Calu3 (cell line): ENCODE measurements around the gene ATP11C. TPM values are rescaled to one million over a fixed set of nuclear protein-coding genes. Genes with fewer than 3 reads are reported as not detected.

Experiments
- BruUV-seq: library from RNA; stranded (reverse); fragments of 400-500 nt; replicated peaks from 2 replicates; lab custom pipeline; 2021; lab: Mats Ljungman, UMichigan
- CTCF ChIA-PET: fragments of 300-600 bp; sonication (Branson Sonifier 250); formaldehyde crosslinking; loops from one replicate; lab custom pipeline; 2022; ENCODE audit warnings: antibody characterized with exemption; lab: Charles Lee
- DNase-seq: peaks from one replicate; pipeline ENCODE4 v3.0.0; 2022
- H3K27ac Mint-ChIP-seq: one replicate; pipeline ENCODE4 v1.8.0; 2022; ENCODE audit warnings: mixed read lengths; ENCODE audit not compliant: unreplicated experiment
- H3K27me3 Mint-ChIP-seq: one replicate; pipeline ENCODE4 v1.8.0; 2022; ENCODE audit warnings: mixed read lengths; ENCODE audit not compliant: unreplicated experiment
- H3K36me3 Mint-ChIP-seq: one replicate; pipeline ENCODE4 v1.8.0; 2022; ENCODE audit warnings: mild to moderate bottlenecking, moderate library complexity, mixed read lengths; ENCODE audit not compliant: insufficient read depth, unreplicated experiment
- H3K4me1 Mint-ChIP-seq: one replicate; pipeline ENCODE4 v1.8.0; 2022; ENCODE audit warnings: mild to moderate bottlenecking, low read depth, mixed read lengths; ENCODE audit not compliant: unreplicated experiment
- H3K4me3 Mint-ChIP-seq: one replicate; pipeline ENCODE4 v1.8.0; 2022; ENCODE audit warnings: mild to moderate bottlenecking, low read depth, moderate library complexity, mixed read lengths; ENCODE audit not compliant: unreplicated experiment
- H3K9me3 Mint-ChIP-seq: one replicate; pipeline ENCODE4 v1.8.0; 2022; ENCODE audit warnings: low read depth, mixed read lengths; ENCODE audit not compliant: unreplicated experiment
- intact Hi-C: fragments of 100-400 bp; cut with micrococcal nuclease; formaldehyde crosslinking; loops from one replicate; pipeline ENCODE4 v1.10.0; 2022; ENCODE audit not compliant: unreplicated experiment
- total RNA-seq: library from RNA; stranded (reverse); gene quantifications from 2 replicates; pipeline ENCODE4 v1.2.3, GENCODE V29; 2022
- TF ChIP-seq, protein P1 (sequence below): fragments of 200-600 bp; IDR thresholded peaks from one replicate; pipeline ENCODE4 v1.8.0; 2022; ENCODE audit warnings: antibody characterized with exemption; ENCODE audit not compliant: unreplicated experiment

ATP11C gene
- total RNA-seq, 1 experiment from 2014 or later, result 19.7 TPM

DNA sequence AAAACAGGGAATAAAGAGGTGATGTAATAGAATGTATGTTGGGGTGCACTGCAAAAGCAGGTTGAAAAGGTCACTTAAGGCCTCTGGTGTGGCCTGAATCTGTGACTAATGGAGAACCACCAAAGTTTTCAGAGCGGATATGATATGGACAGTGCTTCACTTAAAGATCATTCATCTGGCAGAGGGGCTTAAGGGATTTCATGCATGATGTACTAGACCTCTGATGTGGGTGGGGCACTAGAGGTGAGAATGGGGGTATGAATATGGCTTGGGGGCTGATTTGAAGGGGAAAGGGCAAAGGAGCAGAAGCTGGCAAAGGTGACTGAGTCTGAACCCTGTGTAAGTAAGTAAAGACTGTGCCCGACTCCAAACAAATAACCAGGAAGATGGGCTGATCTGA lies 162.5 kb downstream of the ATP11C start:
- CTCF ChIA-PET, result no interaction called here
- DNase-seq, result no peak
- TF ChIP-seq, protein P1, sequence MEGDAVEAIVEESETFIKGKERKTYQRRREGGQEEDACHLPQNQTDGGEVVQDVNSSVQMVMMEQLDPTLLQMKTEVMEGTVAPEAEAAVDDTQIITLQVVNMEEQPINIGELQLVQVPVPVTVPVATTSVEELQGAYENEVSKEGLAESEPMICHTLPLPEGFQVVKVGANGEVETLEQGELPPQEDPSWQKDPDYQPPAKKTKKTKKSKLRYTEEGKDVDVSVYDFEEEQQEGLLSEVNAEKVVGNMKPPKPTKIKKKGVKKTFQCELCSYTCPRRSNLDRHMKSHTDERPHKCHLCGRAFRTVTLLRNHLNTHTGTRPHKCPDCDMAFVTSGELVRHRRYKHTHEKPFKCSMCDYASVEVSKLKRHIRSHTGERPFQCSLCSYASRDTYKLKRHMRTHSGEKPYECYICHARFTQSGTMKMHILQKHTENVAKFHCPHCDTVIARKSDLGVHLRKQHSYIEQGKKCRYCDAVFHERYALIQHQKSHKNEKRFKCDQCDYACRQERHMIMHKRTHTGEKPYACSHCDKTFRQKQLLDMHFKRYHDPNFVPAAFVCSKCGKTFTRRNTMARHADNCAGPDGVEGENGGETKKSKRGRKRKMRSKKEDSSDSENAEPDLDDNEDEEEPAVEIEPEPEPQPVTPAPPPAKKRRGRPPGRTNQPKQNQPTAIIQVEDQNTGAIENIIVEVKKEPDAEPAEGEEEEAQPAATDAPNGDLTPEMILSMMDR, result no peak
- H3K9me3 Mint-ChIP-seq, result no peaks in the 10 kb centered on the region
- H3K27ac Mint-ChIP-seq, result no peak overlapping the region
- H3K4me3 Mint-ChIP-seq, result no peak overlapping the region
- no peaks in the 10 kb centered on the region for H3K27me3 Mint-ChIP-seq
- BruUV-seq, result no TSS peak
- H3K36me3 Mint-ChIP-seq, result no peaks in the 10 kb centered on the region
- intact Hi-C loops, result no loop called here
- H3K4me1 Mint-ChIP-seq, result no peaks in the 10 kb centered on the region

DNA sequence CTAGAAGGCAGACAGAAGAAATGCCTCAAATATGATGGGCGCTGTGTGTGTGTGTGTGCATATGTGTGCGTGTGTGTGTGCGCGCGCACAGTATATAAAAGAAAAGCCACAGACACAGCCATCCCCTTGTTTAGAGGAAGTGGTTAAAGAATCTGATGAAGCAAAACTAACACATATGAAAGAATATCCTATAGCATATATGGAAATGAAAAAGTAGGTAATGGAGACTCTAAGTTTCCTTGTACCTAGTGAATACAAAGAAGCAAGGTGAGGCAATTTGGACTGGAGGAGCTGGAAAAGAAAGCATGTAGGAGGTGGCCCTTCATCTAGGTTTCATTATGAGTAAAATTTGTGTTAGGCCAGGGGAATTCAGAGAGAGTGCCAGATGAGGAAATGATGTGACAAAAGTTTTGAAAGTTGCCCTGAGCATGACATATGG lies 166.3 kb downstream of the ATP11C start:
- Mint-ChIP-seq H3K27me3 (no peaks in the 10 kb centered on the region), H3K36me3 (no peaks in the 10 kb centered on the region), H3K4me3 (no peak overlapping the region), H3K27ac (no peak overlapping the region), H3K9me3 (no peaks in the 10 kb centered on the region), H3K4me1 (no peaks in the 10 kb centered on the region)
- CTCF ChIA-PET, result no interaction called here
- DNase-seq, result no peak
- BruUV-seq, result no TSS peak
- TF ChIP-seq, protein P1, result no peak
- intact Hi-C loops, result no loop called here

DNA sequence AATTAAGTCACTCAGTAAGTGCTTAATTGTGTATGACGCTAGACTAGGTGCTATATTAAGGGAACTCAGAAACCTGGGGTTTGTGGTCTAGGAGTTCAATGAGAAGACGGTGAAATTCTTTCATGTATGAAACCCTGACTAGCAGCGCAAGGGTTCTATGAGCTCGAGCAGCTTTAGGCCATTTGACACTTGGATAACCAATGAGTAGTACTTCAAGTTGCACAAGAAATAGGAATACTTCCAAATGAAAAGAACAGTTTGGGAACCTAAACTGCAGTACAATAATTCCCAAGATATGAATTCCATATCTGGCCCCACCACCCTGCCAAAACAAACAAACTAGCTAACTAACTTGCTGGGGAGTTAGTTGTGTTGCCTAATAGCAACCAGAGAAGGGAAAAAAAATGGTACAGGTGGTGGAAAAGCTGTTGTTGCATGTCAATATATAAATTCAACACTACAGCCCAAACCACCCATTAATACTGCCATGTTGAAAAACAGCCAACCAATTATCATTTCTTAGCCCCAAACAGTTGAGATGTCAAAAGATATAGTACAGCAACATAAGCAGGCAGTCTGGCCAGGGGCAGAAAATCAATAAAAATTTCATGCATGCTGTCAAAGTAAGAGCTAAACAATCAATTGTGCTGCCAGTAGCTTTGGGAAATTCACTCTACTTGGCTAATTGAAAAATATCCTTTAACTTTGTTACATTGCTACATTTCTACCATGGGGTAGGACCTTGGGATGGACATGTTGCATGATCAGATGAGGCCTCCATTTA lies 170.3 kb downstream of the ATP11C start:
- H3K27ac Mint-ChIP-seq, result no peak overlapping the region
- no peaks in the 10 kb centered on the region for H3K9me3 Mint-ChIP-seq
- H3K4me1 Mint-ChIP-seq, result no peaks in the 10 kb centered on the region
- intact Hi-C loops, result no loop called here
- no peak for DNase-seq
- H3K27me3 Mint-ChIP-seq, result no peaks in the 10 kb centered on the region
- TF ChIP-seq, protein P1, result no peak
- CTCF ChIA-PET, result no interaction called here
- no TSS peak for BruUV-seq
- H3K4me3 Mint-ChIP-seq, result no peak overlapping the region
- H3K36me3 Mint-ChIP-seq, result no peaks in the 10 kb centered on the region

DNA sequence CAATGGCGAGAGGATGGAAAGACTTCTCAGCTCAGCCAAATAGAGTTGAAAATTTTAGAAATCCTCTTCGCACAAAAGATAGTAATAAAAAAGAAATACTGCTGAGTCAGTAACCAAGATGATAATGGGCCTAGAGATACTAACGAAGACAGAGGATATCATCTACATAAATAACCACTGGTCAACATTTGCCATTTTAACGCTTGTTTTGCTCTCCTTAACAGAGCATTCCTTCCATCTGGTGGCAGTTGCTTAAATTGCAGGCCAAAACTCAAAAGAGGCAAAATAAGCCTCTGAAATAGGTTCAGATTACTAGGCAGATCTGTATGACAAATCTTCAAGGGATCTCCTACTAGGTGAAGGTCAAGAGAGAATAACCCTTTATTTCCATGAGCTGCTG lies 173.2 kb downstream of the ATP11C start:
- intact Hi-C loops, result no loop called here
- H3K4me1 Mint-ChIP-seq, result no peaks in the 10 kb centered on the region
- H3K36me3 Mint-ChIP-seq, result no peaks in the 10 kb centered on the region
- no peak overlapping the region for H3K27ac Mint-ChIP-seq
- no peaks in the 10 kb centered on the region for H3K9me3 Mint-ChIP-seq
- TF ChIP-seq, protein P1, result no peak
- no peak overlapping the region for H3K4me3 Mint-ChIP-seq
- BruUV-seq, result no TSS peak
- peak; percentile 5 for DNase-seq
- CTCF ChIA-PET, result no interaction called here
- no peaks in the 10 kb centered on the region for H3K27me3 Mint-ChIP-seq
